Hematopoietic multipotent progenitor cell treated with erythropoietin and hydrocortisone succinate and interleukin-3 and kit ligand, for 15 days (in vitro differentiated cells): ENCODE data around the gene GSG1L2.

Source experiments
- DNase-seq: peaks from one replicate; pipeline ENCODE4 v3.0.0-alpha.2; 2015; ENCODE audit warnings: low spot score

The GSG1L2 gene

GRCh38 chr17:9824797-9825338, 3.0 kb upstream of the GSG1L2 start:
- no peak for DNase-seq

GRCh38 chr17:9824094-9824493, 2.2 kb upstream of the GSG1L2 start:
- no peak for DNase-seq

- no peak for DNase-seq
These were observed 1.4 kb downstream of the GSG1L2 start for GRCh38 chr17:9820448-9820847.

- DNase-seq = no peak
These were observed 3.1 kb downstream of the GSG1L2 start for GRCh38 chr17:9818760-9819159.

GRCh38 chr17:9817086-9817485, 4.8 kb downstream of the GSG1L2 start:
- no peak for DNase-seq

GRCh38 chr17:9816472-9816871, 5.4 kb downstream of the GSG1L2 start:
- DNase-seq = no peak

GRCh38 chr17:9814337-9814945, 7.4 kb downstream of the GSG1L2 start:
- DNase-seq = no peak

- no peak for DNase-seq
These were observed 8.7 kb downstream of the GSG1L2 start for GRCh38 chr17:9813166-9813565.

GRCh38 chr17:9811537-9811936, 10.3 kb downstream of the GSG1L2 start:
- no peak for DNase-seq

GRCh38 chr17:9811086-9811485, 10.8 kb downstream of the GSG1L2 start:
- no peak for DNase-seq

- DNase-seq = no peak
These were observed 11.6 kb downstream of the GSG1L2 start for GRCh38 chr17:9810100-9810949.

GRCh38 chr17:9809409-9809808, 12.5 kb downstream of the GSG1L2 start:
- DNase-seq = no peak

GRCh38 chr17:9806699-9807098, 15.2 kb downstream of the GSG1L2 start:
- DNase-seq = no peak

- DNase-seq = no peak
These were observed 16.1 kb downstream of the GSG1L2 start for GRCh38 chr17:9805769-9806168.

GRCh38 chr17:9802697-9803096, 19.2 kb downstream of the GSG1L2 start:
- no peak for DNase-seq

GRCh38 chr17:9802294-9802693, 19.6 kb downstream of the GSG1L2 start:
- DNase-seq = no peak

- no peak for DNase-seq
These were observed 20.4 kb downstream of the GSG1L2 start for GRCh38 chr17:9801505-9801904.

- DNase-seq = no peak
These were observed 23.2 kb downstream of the GSG1L2 start for GRCh38 chr17:9798724-9799123.

- no peak for DNase-seq
These were observed 23.9 kb downstream of the GSG1L2 start for GRCh38 chr17:9798008-9798407.

- DNase-seq = no peak
These were observed 29.6 kb downstream of the GSG1L2 start for GRCh38 chr17:9792181-9792840.

- no peak for DNase-seq
These were observed 30.7 kb downstream of the GSG1L2 start, which contains the start of gene DHRS7C for GRCh38 chr17:9790889-9791876. Gene DHRS7C, minus strand, starts transcription at chr17:9791592. Its CDS starts 308 bp downstream, at chr17:9791284.
